ENCODE data around the gene METTL6. TPM values are rescaled to one million over a fixed set of nuclear protein-coding genes. Genes with fewer than 3 reads are reported as not detected.
"Not testable (repeated sequence)": the region's sequence is repeated elsewhere in the genome, so short reads cannot be mapped to it uniquely, and the experiment has no call there.

METTL6 gene
- total RNA-seq, 1 donor from 2014 or later = 27.2 TPM

DNA sequence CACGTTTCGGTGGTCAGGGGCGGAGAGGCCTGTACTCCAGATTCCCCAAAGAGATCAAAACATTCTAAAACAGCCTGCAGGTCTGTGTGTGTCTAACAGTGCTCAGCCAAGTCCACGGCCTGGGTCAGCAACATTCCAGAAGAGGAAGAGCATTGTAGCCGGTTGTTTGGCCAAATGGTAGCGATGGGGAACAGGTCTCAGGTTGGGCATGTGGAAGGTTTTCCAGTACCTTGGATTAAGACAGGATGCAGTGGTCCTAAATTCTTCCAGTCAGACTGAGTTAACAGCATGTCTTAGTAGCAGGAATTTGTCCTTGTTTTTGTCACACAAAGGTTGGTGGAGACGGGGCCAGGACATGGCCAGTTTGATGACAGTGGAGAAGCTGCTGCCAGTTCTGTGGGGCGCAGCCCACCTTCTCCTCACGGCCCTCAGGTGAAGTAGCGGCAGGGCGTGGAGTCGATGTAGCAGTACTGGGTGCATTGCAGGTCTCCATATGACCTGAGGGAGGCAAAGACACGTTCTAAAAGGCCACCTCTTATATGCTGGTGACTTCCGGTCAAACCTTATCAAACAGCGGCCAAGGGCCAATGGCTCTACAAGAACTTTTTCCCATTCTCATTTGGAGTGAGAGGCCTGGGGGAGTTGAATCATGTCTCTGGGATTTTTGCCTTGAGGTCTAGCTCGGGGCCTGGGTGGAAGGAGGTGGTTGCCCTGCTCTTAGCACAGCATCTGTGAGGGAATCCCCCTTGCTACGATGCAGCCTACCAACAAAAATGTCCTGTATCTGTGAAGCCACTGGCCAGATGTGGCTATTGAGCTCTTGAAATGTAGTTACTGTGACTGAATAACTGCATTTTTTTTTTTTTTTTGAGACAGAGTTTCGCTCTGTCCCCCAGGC, 24.1 kb upstream of the METTL6 start:
- no peak for DNase-seq (ENCODE audit: low read depth)

DNA sequence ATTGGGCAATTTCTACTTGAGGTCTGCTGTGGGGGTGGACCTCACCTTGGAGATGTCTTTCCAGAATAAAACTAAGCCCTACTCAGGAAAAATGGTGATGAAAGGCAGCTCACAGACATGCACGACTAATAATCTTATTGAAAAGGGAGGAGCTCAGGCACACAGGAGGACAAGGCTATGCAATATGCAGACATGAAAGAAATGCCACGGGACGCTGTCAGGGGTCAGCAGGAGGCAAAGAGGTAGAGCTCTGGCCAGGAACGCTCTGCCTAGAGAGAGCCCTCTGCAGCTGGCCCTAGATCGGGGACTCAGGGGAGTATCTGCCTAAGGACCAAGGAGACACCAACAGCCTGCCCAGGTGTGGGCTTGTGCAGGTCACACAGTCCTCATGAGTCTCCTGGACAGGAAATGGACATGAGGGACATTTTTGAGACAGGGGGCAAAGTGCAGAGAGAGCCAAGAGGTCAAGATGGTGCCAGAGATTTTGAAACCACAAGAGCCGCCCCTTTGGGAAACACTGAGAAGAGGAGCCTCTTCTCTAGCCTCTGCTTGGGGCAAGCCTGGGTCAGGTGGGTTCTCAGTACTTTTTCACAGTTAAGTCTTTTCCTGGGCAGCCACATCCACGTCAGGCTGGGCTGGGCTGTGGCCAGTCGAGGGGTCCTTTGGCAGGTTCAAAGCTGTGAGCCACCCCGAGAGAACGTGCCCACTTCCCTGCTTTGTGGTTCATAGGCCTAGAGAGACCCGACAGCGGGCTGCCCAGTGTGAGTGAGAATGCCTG, 23.3 kb upstream of the METTL6 start:
- no peak for DNase-seq (ENCODE audit: low read depth)

DNA sequence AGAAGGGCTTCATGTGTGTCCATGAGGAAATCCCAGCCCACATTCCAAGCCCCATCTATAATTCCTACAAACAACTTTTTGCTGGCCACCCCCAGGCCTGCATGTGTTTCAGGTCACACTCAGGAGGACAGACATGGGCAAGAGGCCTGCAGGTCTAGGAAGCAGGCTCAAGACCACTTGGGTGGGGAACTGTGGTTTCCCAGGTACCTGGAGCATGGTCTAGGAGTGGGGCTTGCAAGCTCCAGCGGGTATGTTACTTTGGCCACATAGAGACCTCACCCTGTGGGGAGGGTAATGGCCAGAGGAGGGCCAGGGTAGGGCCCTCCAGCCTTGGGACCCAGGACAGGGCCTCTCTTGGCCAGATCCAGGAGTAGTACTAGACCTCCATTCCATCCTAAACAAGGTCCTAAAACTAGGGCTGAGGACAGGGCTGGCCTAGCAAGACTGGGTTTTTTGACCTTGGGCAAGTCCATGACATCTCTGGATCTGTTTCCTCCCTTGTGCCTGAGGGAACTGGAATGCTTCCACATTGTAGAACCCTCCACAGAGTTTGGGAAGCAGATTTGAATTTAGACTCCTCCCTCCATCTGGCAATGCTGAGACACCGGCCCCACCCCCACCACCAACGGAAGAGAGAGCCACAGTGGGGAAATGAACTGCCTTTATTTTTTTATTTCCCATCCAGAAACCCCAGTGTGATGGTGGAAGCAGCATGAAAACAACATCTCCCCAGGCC, 22.3 kb upstream of the METTL6 start:
- DNase-seq (ENCODE audit: low read depth) = no peak

DNA sequence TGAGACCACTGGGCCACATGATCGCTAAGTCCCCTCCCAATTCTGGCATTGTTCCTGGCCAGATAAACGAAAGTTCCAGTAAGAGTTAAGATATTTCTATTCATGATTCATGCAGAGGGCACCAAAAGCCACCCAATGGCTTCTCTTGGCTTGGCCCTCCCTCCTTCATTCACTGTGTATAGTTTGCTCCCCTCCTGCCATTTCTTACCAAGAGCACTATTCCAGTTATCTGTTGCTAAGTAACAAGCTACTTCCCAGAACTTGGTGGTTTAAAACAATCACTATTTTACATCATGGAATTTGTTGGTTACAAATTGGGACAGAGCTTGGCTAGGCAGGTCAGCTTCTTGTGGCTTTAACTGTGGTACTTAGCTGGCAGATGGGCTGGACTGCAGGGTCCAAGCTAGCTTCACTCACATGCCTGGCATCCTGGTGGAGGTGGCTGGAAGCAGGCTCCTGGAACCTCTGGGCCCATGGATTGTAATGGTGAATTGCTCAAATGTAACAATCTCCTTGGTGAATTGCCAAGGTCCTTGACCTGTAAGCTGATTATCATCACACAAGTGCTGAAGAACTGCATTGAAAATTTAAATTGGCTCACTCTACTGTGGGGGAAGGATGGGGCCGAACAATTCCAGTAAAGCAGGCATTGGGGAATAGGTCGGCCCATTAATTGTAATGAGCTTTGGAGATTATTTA, 16.6 kb upstream of the METTL6 start:
- DNase-seq (ENCODE audit: low read depth) = peak; percentile 82

DNA sequence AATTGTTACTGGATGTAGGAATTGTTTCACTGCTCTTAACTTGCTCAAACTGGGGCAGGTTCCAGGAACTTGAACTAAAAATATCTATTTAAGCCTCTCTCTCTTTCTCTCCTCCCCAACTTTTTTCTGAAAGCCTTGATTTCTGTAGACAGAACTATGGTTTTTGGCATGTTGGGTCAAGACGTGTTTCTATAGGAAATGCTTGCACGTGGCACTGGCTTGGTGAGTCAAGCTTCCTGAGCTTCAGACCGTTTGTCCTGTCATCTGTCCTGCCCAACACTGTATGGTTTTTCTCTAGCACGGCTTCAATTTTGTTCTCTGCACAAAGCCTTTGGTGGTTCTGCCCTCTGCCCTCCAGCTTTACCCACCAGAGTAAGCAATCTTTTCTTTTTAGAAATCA, 13.5 kb upstream of the METTL6 start:
- no peak for DNase-seq (ENCODE audit: low read depth)

DNA sequence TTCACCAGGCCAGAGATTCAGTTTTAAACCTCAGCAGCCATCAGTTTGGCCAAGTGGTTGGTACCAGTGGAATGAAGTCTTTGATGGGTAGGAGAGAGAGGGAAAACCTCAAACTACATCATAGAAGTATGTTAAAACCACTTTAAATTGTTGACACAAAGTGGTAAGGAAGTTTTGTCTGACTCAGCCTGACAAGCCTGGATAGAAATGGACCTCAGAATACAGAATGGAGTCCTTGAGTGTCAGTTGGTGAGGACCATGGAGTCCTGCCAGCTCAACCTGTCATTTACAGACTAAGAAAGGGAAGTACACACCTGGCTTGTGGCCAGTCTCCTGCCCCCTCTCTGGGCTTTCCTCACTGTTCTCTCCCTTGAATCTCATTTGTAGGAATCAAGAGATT, 12.1 kb upstream of the METTL6 start:
- no peak for DNase-seq (ENCODE audit: low read depth)

DNA sequence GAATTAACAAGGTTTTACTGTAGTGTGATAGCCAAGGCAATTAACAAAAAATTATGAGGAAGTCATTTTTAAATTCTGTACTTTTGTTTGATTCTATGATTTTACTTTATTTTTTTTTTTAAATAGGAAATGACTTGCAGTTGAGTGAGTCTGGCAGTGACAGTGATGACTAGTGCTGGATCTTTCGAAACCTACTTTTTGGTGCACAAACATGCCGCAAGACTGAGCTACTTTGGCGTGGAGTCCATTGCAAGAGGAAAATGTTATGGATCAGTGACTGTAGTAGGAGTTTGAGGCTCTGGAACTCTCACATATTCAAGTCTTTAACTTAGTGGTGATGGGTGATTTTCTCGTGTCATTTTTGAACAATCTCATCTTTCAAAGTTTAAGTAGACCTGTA, 11.6 kb upstream of the METTL6 start:
- DNase-seq (ENCODE audit: low read depth) = no peak

DNA sequence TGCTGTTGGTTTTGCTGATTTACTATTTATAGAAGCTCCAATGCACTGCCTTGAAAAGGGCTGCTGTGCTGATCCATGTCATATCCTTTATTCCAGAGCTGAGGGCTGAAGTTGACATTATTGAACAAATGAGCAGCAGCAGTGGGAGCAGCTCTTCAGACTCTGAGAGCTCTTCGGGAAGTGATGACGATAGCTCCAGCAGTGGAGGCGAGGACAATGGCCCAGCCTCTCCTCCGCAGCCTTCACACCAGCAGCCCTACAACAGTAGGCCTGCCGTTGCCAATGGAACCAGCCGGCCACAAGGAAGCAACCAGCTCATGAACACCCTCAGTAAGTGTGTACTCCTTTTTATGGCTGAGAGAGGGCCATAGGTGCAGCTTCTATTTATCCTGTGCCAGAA, 8.9 kb upstream of the METTL6 start:
- no peak for DNase-seq (ENCODE audit: low read depth)

DNA sequence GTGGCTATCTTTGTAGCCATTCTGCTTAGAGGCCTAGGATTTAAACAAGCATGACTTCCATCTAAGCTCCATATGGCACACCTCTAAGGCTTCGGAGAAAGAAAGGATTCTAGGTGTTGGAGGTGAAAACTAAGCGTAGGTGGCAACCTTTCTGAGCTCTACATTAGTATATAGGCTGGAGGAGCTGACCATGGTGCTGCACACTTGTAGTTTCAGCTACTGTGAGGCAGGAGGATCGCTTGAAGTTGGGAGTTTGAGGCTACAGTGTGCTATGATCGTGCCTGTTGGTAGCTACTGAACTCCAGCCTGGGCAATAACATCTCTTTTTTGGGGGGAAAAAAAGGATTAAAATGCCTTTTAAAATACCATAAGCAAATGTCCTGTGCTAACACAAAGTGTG, 7.4 kb upstream of the METTL6 start:
- DNase-seq (ENCODE audit: low read depth) = no peak

DNA sequence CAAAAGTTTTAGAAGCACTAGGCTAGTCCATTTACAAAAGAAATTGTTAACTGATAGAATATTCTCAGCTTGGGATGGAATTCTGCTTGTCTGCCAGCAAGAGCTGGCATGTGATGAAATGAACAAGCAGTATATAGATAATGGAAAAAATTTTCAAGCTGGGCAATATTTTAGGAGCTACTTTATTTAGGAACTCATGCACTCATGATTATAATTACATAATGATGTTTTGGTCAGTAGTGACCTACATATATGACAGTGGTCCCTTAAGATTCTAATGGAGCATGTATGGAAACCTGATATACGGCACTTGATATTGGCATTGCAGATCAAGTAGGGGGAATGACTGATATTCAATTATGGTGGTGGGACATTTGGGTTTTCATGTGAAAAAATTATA, 6.2 kb upstream of the METTL6 start:
- no peak for DNase-seq (ENCODE audit: low read depth)

DNA sequence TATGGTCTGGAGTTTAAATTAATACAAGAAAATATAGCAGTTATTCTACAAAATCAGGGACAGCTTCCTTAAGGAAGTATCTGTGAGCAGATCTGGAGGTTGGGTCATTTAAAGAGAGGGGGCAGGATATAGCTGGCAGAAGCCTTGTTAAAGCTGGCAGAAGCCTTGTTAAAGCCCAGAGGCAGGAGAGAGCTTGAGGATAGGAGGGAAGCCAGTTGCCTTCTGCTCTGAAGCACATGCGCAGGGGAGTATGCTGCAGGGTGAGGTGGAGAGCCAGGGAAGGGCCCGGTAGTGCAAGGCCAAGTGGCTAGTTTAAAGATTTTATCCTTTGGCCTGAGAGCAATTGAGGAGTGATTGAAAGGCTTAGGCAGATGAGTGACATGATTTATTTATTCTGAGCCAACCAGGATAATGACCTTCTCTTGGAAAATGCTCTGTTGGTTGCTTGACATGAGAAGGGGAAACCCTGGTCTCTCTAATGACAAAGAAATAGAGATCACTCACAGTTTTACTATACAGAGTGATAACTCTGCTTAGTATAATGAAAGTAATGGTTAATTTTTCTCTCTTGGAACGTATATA, 4.0 kb upstream of the METTL6 start:
- DNase-seq (ENCODE audit: low read depth) = no peak

DNA sequence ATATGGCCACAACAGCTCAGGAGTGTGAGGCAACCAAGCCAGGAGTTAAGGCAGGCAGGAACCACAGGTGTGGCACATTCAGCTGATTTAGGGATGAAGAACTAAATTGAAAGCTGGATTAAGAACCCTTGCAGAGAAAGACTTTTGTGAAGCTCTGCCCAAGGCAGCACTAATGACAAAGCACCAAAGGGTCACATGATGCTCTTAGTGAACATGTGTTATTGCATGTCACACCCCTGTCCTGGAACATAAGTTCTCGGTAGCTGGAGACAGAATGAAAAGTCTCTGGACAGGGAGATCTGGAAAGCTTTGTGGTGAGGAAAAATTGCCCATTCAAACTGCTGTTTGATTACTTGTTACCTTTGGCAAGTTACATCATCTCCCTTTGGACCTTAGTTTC, 3.3 kb upstream of the METTL6 start:
- DNase-seq (ENCODE audit: low read depth) = peak; percentile 17

DNA sequence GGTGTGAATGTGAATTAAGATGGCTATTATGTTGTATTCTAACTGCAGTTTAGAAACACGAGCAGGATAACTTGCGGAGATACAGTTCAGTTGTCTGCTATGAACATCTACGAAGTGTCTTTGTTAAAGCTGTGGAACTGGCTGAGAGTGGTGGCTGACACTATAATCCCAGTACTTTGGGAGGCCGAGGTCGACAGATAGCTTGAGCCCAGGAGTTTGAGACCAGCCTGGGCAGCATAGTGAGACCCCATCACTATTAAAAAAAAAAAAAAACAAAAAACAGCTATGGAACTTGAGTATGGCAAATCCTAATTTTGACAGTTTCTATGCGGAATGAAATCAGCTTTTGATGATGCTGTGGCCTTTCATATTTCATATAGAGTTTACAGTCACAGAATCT, 1.7 kb upstream of the METTL6 start:
- DNase-seq (ENCODE audit: low read depth) = no peak

DNA sequence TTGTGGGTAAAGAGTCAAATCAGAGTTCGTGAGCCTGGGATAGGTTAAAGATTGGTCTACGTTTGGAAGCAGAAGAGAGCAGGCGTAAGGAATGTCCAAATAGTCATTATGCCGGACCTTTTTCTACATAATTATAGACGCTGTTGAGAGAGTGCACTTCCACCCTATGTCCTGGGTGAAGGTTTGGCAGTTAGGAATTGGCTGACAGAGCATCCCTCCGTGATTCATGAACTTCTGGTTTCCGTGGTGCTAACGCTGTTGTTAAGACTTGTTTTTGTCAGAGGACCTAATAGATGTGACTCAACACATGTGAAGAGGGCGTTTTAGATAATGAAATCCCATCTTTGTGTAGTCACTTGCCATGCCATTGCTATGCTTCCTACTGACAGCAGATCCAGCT, 1.2 kb upstream of the METTL6 start:
- DNase-seq (ENCODE audit: low read depth) = peak; percentile 59

DNA sequence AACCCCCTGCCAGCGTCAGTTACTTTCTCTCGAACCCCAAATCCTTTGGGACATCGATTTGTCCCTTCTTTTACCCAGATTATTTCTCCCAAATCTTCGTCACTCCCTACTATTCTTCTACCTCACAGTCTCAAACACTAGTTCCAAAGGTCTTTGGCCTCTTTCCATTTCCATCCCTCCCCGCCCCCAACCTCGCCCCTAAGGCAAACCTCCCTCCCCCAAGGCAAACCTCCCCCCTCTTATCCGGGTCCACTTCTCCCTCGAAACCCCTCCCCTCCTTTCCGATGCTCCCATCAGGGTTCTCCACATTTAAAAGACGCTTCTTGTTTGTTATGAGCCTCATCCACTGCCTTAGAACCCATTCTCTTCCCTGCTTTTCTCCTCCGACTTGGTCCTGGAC, 637 bp upstream of the METTL6 start:
- peak; percentile 17 for DNase-seq (ENCODE audit: low read depth)

DNA sequence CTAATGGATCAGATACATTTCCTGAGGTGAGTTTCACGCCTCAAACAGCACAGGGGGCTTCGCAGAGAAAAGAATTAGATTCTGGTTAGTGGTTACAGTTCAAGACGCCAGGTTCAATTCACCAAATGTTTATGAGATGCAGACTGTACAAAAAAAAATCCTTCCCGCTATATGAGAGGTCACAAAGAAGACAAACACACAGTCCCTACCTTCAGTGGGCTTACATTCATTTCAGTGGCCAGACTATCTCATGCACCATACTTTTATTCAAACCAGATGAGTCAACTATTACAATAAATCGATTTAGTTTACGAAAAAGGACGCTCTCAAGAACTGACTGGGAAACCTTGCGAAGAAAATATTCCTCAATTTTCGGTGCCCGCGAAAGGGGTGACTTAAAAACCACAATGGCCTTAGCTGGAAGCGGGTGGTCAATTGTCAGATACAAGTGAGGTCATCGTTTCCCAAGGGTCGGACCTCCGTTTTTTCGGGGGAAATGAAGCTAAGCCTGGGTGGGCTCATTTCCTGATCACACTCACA, 695 bp downstream of the METTL6 start:
- no peak for DNase-seq (ENCODE audit: low read depth)

DNA sequence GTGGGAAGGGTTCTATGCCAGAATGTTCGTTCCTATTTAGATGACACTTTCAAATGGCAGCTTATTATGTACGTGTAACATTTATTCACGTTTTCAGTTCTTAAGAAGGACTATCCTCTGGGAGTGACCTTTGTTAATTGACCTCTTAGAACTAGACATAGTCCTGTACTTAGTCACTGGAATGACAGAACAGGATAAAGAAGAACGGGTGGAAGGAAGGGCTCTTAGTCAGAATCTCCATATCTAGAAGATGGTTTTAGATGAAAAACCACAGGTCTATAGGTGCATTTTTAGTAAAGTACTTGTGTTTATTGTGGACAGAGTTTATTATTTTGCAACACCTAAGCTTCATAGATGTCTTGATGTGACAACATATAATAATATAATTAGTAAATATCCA, 6.5 kb downstream of the METTL6 start:
- no peak for DNase-seq (ENCODE audit: low read depth)

DNA sequence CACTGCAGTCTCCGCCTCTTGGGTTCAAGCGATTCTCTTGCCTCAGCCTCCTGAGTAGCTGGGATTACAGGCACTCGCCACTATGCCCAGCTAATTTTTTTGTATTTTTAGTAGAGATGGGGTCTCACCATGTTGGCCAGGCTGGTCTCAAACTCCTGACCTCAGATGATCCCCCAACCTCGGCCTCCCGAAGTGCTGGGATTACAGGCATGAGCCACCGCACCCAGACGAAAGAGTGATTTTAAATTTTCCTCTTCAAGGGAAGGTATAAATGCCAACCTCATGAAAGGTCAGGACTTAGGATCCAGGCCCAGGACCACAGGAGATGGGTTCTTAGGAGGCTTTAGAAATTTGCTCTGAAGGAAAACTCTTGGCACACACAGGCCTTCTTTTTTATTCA, 16.4 kb downstream of the METTL6 start:
- not testable (repeated sequence) for DNase-seq (ENCODE audit: low read depth)

DNA sequence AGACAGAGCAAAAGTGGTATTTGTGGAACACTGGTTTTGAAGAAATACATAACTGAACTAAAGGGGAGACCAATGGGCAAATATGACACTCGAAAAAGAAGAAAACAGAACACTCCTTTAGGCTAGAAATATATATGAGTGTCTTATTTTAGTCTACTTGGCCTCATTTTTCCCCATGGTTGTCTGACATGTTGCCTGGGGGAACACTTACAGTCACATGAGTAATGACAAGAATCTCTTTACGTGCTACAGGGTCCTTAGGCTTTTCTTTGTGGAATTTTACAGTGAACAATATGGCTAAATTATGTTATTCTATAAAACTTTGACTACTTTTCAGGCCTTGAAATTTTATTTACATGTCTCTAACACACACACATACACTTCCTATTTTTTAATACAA, 17.6 kb downstream of the METTL6 start:
- DNase-seq (ENCODE audit: low read depth) = no peak

DNA sequence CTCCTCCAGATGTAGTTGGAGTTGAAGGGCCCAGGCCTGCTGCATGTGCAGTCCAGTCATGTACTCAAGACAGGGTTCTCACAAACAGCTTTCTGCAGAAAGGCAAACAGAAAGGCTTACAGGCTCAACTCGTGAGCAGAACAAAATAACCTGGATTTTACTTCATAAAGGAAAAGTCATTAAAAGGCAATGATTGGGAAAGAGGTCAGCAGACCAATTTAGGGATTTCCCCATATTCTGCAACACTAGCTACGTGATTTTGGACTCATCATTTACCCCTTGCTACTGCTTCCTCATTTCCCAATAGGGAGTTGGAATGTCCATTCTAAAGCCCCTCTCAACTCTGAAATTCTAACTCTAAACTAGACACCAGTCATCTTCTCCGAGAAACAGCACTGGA, 18.1 kb downstream of the METTL6 start:
- DNase-seq (ENCODE audit: low read depth) = no peak

Measured in myocyte (in vitro differentiated cells).